ENCODE data around the gene RANBP3L.
A peak's percentile ranks its signal among the peaks of the same experiment; 100 is the strongest.

Gene RANBP3L

DNA sequence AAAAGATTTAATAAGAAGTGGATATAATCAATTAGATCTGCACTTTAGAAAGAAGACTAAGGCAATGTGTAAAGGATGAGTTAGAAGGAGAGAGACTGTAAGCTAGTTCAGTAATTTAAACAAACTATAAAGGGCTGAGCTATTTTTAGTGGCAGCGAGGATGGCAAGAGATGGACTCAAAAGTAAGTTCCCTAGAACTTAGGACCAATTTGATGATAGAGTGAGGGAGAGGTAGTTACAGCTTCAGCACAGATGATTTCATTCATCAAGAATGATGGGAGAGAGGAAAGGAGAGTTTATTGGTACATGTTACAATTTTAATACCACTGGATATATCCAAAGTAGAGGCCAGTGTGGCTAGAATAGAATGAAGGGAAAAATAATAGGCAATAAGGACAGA lies 79.1 kb downstream of the RANBP3L start:
- H3K4me1 ChIP-seq = peaks cover 0 to 4% (median 0%) of the 10 kb centered on the region in 4 donors
- H3K27ac ChIP-seq = no peak overlapping the region
- no peaks in the 10 kb centered on the region for H3K27me3 ChIP-seq
- no peak overlapping the region for H3K4me3 ChIP-seq
- no peak for DNase-seq
- intact Hi-C loops (cut with DNase I; ENCODE audit: low total_unique reads) = no loop called here
- TF ChIP-seq CTCF (IDR thresholded peaks at IDR 0.05) = no peak
- no peaks in the 10 kb centered on the region for H3K9me3 ChIP-seq
- H3K36me3 ChIP-seq = peaks cover 47 to 52% (median 50%) of the 10 kb centered on the region in 3 donors

DNA sequence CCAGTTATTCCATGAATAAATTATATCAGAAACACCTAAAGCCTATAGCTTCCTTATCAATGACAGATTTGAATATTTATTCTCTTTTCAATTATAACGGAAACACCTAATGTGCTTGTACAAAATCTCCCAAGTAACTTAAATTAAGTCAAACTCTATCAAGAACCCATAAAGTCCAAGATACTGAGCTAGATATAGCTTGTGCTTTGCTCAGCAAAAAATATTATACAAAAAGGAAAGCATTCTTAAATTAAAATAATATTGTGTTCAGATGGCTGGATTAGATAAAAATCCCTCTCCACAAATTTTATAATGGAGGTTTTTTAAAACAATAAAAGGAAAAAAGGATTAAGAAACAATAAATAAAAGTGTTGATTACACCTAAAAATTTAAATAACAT lies 83.7 kb downstream of the RANBP3L start:
- Histone ChIP-seq H3K27me3 (no peaks in the 10 kb centered on the region), H3K4me3 (no peak overlapping the region), H3K9me3 (no peaks in the 10 kb centered on the region), H3K4me1 (peaks cover 0 to 2% (median 0%) of the 10 kb centered on the region in 4 donors), H3K27ac (no peak overlapping the region), H3K36me3 (peaks cover 47 to 67% (median 64%) of the 10 kb centered on the region in 3 donors)
- DNase-seq = no peak
- no peak for TF ChIP-seq CTCF (IDR thresholded peaks at IDR 0.05)
- intact Hi-C loops (cut with DNase I; ENCODE audit: low total_unique reads) = no loop called here

- TF ChIP-seq CTCF (IDR thresholded peaks at IDR 0.05) = no peak
- H3K36me3 ChIP-seq = peaks cover 47 to 71% (median 68%) of the 10 kb centered on the region in 3 donors
- H3K27ac ChIP-seq = no peak overlapping the region
- intact Hi-C loops (cut with DNase I; ENCODE audit: low total_unique reads) = no loop called here
- H3K4me3 ChIP-seq = no peak overlapping the region
- DNase-seq = no peak
- H3K4me1 ChIP-seq = no peaks in the 10 kb centered on the region
- H3K9me3 ChIP-seq = no peaks in the 10 kb centered on the region
- H3K27me3 ChIP-seq = no peaks in the 10 kb centered on the region
Observed at GRCh38 chr5:36217567-36217966, 84.1 kb downstream of the RANBP3L start.

GRCh38 chr5:36215910-36216309 lies 85.8 kb downstream of the RANBP3L start:
- Histone ChIP-seq H3K4me3 (no peak overlapping the region), H3K36me3 (peaks cover 47 to 75% (median 71%) of the 10 kb centered on the region in 3 donors), H3K9me3 (no peaks in the 10 kb centered on the region), H3K27ac (no peak overlapping the region), H3K4me1 (no peaks in the 10 kb centered on the region), H3K27me3 (no peaks in the 10 kb centered on the region)
- no peak for DNase-seq
- TF ChIP-seq CTCF (IDR thresholded peaks at IDR 0.05) = no peak
- intact Hi-C loops (cut with DNase I; ENCODE audit: low total_unique reads) = no loop called here

DNA sequence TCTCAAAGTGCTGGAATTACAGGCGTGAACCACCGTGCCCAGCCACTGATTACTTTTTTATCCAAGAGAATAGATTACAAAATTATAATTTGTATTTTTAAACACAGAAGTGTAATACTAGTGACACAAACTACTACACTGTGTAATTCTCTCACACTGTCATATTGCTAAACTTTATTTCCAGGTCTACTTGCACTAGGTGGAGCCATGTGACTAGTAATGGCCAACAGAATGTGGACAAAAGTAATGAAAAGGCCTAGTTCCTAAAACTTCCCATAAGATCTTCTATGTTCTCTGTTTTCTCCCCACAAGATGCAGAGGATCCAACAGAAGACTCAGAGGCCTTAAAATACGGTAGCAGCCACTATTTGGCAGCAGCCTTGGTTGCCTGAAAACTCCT lies 87.3 kb downstream of the RANBP3L start:
- TF ChIP-seq CTCF (IDR thresholded peaks at IDR 0.05) = peak in 1 of 2 experiments; percentile 5
- DNase-seq = no peak
- Histone ChIP-seq H3K27ac (no peak overlapping the region), H3K36me3 (peaks cover 48 to 73% (median 73%) of the 10 kb centered on the region in 3 donors), H3K4me3 (no peak overlapping the region), H3K9me3 (no peaks in the 10 kb centered on the region), H3K4me1 (no peaks in the 10 kb centered on the region), H3K27me3 (no peaks in the 10 kb centered on the region)
- intact Hi-C loops (cut with DNase I; ENCODE audit: low total_unique reads) = no loop called here

DNA sequence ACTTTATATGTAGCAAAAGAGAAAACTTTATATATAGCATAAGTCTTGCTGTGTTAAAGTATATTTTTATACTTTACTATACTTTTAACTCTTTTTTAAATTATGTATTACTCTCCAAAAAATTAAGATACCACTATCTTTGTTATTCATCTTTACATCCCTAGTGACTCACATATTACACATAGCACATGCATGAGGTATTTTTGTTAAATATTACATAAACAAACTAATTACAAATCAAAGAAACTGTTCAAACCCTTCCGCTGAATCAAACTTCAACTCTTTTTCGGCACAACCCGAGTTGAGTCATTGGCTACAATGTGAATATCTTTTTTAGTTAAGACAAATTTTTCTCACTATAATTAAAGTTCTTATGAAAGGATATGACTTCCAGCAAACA lies 92.0 kb downstream of the RANBP3L start:
- no peak for TF ChIP-seq CTCF (IDR thresholded peaks at IDR 0.05)
- Histone ChIP-seq H3K36me3 (peaks cover 54 to 66% (median 55%) of the 10 kb centered on the region in 3 donors), H3K4me1 (no peaks in the 10 kb centered on the region), H3K27ac (no peak overlapping the region), H3K9me3 (no peaks in the 10 kb centered on the region), H3K4me3 (no peak overlapping the region), H3K27me3 (no peaks in the 10 kb centered on the region)
- no peak for DNase-seq
- intact Hi-C loops (cut with DNase I; ENCODE audit: low total_unique reads) = no loop called here
